ENCODE measurements around the gene FAM124A.

FAM124A gene

DNA sequence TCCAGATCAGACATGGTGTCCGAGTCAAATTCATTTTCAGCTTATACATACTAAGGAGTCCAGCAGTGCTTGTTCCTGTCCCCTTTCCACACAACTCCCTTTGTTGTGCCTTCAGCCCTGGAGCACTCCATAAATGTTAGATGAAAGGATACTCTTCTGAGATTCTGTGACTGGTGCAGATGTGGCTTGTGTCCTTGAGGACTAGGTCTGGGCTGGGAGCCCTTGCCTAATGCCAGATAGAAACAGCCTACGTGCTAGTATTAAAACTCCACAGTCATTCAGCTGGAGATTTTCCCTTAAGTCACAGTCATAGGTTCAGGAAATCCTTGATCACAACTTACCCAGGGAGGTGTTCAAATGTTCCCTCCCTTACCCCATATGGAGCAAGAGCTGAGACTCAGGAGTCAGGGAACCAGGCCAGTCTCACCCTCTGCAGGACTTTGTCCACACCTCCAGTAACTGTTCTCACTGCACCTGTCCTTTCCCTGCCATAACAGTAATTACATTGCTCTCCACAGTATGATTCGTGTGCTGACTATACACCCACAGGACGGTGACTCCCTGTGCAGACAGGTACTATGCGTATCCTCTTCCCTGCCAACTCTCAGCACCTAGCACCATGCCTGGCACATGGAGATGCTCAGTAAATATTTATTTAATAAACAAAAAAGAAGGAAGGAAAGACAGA, 101.8 kb downstream of the FAM124A start:
- no peak overlapping the region for H3K27ac ChIP-seq
- ChIA-PET POLR2A (ENCODE audit: low non-redundant PET) (no interaction called here), CTCF (interaction anchor here (0.7 kb wide), 1 partner anchor 1572 kb away, joined by 3 read pairs; no protein-coding TSS in a partner anchor)
- TF ChIP-seq CTCF (conservative IDR thresholded peaks at IDR 0.05; ENCODE audit: low read depth), result no peak
- no peak for DNase-seq (ENCODE audit: low spot score)

DNA sequence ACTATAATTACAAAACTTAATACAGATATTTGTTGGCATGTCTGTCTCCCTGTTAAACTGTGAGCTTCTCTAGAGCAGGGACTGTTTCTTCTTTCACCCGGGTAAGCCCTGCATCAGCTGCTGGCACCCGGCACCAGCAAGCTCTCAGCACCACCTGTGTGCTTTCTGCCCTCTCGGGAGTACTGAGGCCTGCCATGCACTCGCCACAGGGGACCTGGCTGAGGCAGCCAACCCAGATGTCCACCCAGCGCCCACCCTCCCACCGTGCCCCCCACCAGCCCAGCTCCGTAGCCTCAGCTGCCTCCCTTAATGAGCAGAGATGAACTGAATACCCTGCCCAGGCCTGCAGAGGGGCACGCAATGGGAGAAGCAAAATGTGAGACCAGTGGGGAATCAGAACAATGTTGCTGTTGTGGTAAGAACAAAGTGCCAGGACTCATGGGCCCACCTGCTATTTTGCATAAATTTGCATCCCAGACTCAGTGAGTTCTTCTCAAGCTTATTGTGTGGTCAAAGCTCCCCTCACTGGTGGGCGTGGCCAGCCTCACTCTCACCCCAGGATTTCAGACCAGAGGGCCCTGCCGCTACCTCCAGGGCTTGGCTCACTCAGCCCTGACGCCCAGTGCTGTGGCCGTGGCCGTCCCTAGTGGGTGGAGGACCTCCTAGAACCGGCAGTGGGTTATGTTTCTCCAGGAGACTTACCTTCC, 102.7 kb downstream of the FAM124A start:
- ChIA-PET POLR2A (ENCODE audit: low non-redundant PET) (no interaction called here), CTCF (interaction anchor here (0.6 kb wide), 1 partner anchor 38 kb away, joined by 3 read pairs; no protein-coding TSS in a partner anchor)
- no peak overlapping the region for H3K27ac ChIP-seq
- no peak for TF ChIP-seq CTCF (conservative IDR thresholded peaks at IDR 0.05; ENCODE audit: low read depth)
- no peak for DNase-seq (ENCODE audit: low spot score)

DNA sequence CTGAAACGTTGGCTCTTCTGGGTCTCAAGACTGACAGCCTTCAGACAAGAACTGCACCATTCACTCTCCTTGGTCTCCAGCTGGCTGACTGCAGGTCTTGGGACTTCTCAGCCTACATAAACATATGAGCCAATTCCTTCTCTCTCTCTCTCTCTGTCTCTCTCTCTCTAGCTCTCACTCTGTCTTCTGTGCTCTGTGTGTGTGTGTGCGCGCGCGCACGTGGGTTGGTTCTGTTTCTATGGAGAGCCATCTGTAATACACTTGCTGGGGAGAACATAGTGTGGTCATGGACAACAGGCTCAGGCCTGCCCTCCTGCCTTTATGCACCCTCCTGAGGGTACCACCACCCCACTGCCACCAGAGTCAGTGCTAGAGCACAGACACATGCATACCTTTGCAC, 103.6 kb downstream of the FAM124A start:
- no peak for DNase-seq (ENCODE audit: low spot score)
- H3K27ac ChIP-seq, result no peak overlapping the region
- CTCF ChIA-PET, result interaction anchor here (0.6 kb wide), 1 partner anchor 39 kb away, joined by 3 read pairs; no protein-coding TSS in a partner anchor
- TF ChIP-seq CTCF (conservative IDR thresholded peaks at IDR 0.05; ENCODE audit: low read depth), result no peak
- POLR2A ChIA-PET (ENCODE audit: low non-redundant PET), result no interaction called here

DNA sequence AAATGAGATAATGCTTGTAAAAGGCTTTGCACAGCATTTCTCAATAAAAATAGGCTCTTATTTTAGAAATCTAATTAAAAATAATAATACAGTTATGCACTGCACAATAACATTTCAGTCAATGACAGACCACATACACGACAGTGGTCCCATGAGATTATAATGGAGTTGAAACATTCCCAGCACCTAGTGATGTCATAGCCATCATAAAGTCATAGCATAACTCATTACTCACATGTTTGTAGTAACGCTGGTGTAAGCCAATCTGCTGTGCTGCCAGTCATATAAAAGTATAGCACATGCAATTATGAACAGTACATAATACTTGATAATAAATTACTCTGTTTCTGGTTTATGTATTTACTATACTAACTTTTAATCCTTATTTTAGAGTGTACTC, 104.6 kb downstream of the FAM124A start:
- ChIA-PET CTCF (interaction anchor here (0.6 kb wide), 1 partner anchor 347 kb away, joined by 4 read pairs; no protein-coding TSS in a partner anchor), POLR2A (ENCODE audit: low non-redundant PET) (no interaction called here)
- TF ChIP-seq CTCF (conservative IDR thresholded peaks at IDR 0.05; ENCODE audit: low read depth), result no peak
- H3K27ac ChIP-seq, result no peak overlapping the region
- no peak for DNase-seq (ENCODE audit: low spot score)

DNA sequence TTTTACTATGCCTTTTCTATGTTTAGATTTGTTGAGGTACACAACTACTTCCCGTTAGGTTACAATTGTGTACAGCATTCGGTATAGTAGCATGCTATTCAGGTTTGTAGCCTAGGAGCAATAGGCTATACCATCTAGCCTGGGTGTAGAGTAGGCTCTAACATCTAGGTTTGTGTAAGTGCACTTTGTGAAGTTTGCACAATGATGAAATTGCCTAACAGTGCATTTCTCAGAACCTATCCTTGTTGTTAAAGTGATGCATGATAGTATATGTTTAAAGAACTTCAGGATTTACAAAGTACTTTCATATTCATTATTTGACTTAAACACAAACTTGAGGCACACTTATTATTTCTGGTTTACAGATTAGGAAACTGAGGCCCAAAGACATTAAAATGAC, 105.8 kb downstream of the FAM124A start:
- ChIA-PET CTCF (no interaction called here), POLR2A (ENCODE audit: low non-redundant PET) (no interaction called here)
- no peak for TF ChIP-seq CTCF (conservative IDR thresholded peaks at IDR 0.05; ENCODE audit: low read depth)
- no peak overlapping the region for H3K27ac ChIP-seq
- DNase-seq (ENCODE audit: low spot score), result no peak

DNA sequence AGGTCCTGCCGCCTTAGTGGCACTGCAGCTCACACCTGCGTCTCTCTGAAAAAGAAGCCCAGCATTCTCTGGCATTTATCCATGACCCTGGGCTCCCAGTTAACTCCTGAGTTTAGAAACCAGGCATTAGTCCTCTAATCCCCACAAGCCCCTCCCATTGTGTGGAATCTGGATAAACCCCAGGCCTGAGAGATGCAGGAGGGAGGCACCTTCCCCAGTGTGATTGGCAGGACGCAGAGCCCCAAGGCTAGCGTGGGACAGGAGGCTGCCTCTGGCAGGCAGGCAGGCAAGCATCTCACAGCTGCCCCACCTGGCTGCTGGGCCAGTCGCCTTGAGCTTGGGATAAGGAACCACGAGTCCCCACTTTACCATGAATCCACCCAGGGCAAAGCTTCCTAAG, 106.3 kb downstream of the FAM124A start:
- H3K27ac ChIP-seq, result no peak overlapping the region
- no peak for DNase-seq (ENCODE audit: low spot score)
- POLR2A ChIA-PET (ENCODE audit: low non-redundant PET), result no interaction called here
- no peak for TF ChIP-seq CTCF (conservative IDR thresholded peaks at IDR 0.05; ENCODE audit: low read depth)
- CTCF ChIA-PET, result no interaction called here

All from RWPE1 (cell line).